Panc1 (cell line): ENCODE measurements around the gene CSNK1G2. TPM values are rescaled to one million over a fixed set of nuclear protein-coding genes. Genes with fewer than 3 reads are reported as not detected.

Experiments used
- ATAC-seq: fragments of 200-7000 bp; cut with Tn5 transposase; 2 replicates; pipeline ENCODE4 v1.9.1; 2020; ENCODE audit warnings: mild to moderate bottlenecking, moderate library complexity
- BruUV-seq: library from RNA; stranded (reverse); fragments of 400-500 nt; replicated peaks from 2 replicates; lab custom pipeline; 2021; lab: Mats Ljungman, UMichigan
- CTCF ChIA-PET: fragments of 300-600 bp; sonication (Branson Sonifier 250); formaldehyde crosslinking; loops from one replicate; lab custom pipeline; 2022; ENCODE audit warnings: antibody characterized with exemption; lab: Charles Lee
- POLR2A ChIA-PET: fragments of 300-600 bp; sonication (Branson Sonifier 250); formaldehyde crosslinking; loops from one replicate; lab custom pipeline; 2022; ENCODE audit warnings: antibody characterized with exemption; lab: Charles Lee
- DNase-seq: peaks from one replicate; pipeline ENCODE4 v3.0.0-alpha.2; 2010; ENCODE audit warnings: low read depth, low spot score
- H3K27ac ChIP-seq: 2 replicates; pipeline ENCODE4 v1.5.1; 2011; ENCODE audit warnings: mild to moderate bottlenecking, low read length, inconsistent platforms
- H3K27me3 ChIP-seq: fragments of 200-500 bp; sonication (Bioruptor generic); 2 replicates; pipeline ENCODE4 v1.6.0; 2014; ENCODE audit warnings: low read length, inconsistent platforms; ENCODE audit not compliant: control insufficient read depth, insufficient read depth
- H3K36me3 ChIP-seq: fragments of 200-500 bp; sonication (Bioruptor generic); 2 replicates; pipeline ENCODE4 v1.5.1; 2014; ENCODE audit warnings: inconsistent platforms, mild to moderate bottlenecking, low read length, moderate library complexity; ENCODE audit not compliant: control insufficient read depth, insufficient read depth
- H3K4me1 ChIP-seq: 2 replicates; pipeline ENCODE4 v1.5.1; 2011; ENCODE audit warnings: inconsistent platforms, mild to moderate bottlenecking, low read length, moderate library complexity; ENCODE audit not compliant: control insufficient read depth, insufficient read depth
- H3K4me3 ChIP-seq, 2 experiments: 2 replicates each; pipeline ENCODE4 v1.5.1; 2011 to 2012; ENCODE audit warnings: low read depth in 2 of 2, low read length in 2 of 2, mild to moderate bottlenecking in 2 of 2, inconsistent platforms in 1 of 2, moderate library complexity in 1 of 2
- H3K9me3 ChIP-seq: fragments of 200-500 bp; sonication (Bioruptor generic); 2 replicates; pipeline ENCODE4 v1.5.1; 2014; ENCODE audit warnings: low read depth, mild to moderate bottlenecking, inconsistent platforms, low read length, moderate library complexity; ENCODE audit not compliant: control insufficient read depth, insufficient read depth
- POLR2AphosphoS5 ChIP-seq: IDR thresholded peaks from 2 replicates; pipeline ENCODE4 v1.6.1; 2012; ENCODE audit warnings: mild to moderate bottlenecking, low read depth, low read length, moderate library complexity
- SIN3A ChIP-seq: IDR thresholded peaks from 2 replicates; pipeline ENCODE4 v1.6.1; 2012; ENCODE audit warnings: low read depth, mild to moderate bottlenecking, low read length, moderate library complexity, borderline replicate concordance; ENCODE audit not compliant: insufficient read depth
- TCF7L2 ChIP-seq: IDR thresholded peaks from 2 replicates; pipeline ENCODE4 v1.6.1; 2011; ENCODE audit warnings: mild to moderate bottlenecking, low read depth, low read length, inconsistent platforms
- in situ Hi-C: cut with HindIII; loops from 2 replicates; pipeline ENCODE4 v1.10.0; 2016; ENCODE audit warnings: low sequenced_read_pairs, low pct_unique_long_range_greater_than_20kb
- intact Hi-C: fragments of 100-400 bp; cut with micrococcal nuclease; formaldehyde crosslinking; loops from one replicate; pipeline ENCODE4 v1.10.0; 2022; ENCODE audit not compliant: unreplicated experiment
- total RNA-seq: library from RNA; stranded (reverse); gene quantifications from one replicate; pipeline ENCODE4 v1.2.1, GENCODE V29; 2021; ENCODE audit not compliant: unreplicated experiment
- TF ChIP-seq, protein P1 (sequence below): fragments of 450-650 bp; IDR thresholded peaks from 2 replicates; pipeline ENCODE4 v1.5.1; 2017; ENCODE audit warnings: mild to moderate bottlenecking
- TF ChIP-seq, protein P2 (sequence below), 2 experiments: IDR thresholded peaks; 2 replicates each; pipeline ENCODE4 v1.6.1; 2011 to 2012; ENCODE audit warnings: low read depth in 2 of 2, control low read depth in 1 of 2, low read length in 1 of 2, mild to moderate bottlenecking in 1 of 2, moderate library complexity in 1 of 2; ENCODE audit not compliant: insufficient read depth in 1 of 2

Gene CSNK1G2
- total RNA-seq, 1 experiment from 2014 or later: 65.8 TPM

- H3K27ac ChIP-seq: 0 out of 2 replicates have a peak overlapping the region, but pooled peaks have one; percentile 23
- TF ChIP-seq TCF7L2: no peak
- no peak for TF ChIP-seq SIN3A
- TF ChIP-seq, protein P1, sequence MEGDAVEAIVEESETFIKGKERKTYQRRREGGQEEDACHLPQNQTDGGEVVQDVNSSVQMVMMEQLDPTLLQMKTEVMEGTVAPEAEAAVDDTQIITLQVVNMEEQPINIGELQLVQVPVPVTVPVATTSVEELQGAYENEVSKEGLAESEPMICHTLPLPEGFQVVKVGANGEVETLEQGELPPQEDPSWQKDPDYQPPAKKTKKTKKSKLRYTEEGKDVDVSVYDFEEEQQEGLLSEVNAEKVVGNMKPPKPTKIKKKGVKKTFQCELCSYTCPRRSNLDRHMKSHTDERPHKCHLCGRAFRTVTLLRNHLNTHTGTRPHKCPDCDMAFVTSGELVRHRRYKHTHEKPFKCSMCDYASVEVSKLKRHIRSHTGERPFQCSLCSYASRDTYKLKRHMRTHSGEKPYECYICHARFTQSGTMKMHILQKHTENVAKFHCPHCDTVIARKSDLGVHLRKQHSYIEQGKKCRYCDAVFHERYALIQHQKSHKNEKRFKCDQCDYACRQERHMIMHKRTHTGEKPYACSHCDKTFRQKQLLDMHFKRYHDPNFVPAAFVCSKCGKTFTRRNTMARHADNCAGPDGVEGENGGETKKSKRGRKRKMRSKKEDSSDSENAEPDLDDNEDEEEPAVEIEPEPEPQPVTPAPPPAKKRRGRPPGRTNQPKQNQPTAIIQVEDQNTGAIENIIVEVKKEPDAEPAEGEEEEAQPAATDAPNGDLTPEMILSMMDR: peak; percentile 87
- TF ChIP-seq, protein P2, sequence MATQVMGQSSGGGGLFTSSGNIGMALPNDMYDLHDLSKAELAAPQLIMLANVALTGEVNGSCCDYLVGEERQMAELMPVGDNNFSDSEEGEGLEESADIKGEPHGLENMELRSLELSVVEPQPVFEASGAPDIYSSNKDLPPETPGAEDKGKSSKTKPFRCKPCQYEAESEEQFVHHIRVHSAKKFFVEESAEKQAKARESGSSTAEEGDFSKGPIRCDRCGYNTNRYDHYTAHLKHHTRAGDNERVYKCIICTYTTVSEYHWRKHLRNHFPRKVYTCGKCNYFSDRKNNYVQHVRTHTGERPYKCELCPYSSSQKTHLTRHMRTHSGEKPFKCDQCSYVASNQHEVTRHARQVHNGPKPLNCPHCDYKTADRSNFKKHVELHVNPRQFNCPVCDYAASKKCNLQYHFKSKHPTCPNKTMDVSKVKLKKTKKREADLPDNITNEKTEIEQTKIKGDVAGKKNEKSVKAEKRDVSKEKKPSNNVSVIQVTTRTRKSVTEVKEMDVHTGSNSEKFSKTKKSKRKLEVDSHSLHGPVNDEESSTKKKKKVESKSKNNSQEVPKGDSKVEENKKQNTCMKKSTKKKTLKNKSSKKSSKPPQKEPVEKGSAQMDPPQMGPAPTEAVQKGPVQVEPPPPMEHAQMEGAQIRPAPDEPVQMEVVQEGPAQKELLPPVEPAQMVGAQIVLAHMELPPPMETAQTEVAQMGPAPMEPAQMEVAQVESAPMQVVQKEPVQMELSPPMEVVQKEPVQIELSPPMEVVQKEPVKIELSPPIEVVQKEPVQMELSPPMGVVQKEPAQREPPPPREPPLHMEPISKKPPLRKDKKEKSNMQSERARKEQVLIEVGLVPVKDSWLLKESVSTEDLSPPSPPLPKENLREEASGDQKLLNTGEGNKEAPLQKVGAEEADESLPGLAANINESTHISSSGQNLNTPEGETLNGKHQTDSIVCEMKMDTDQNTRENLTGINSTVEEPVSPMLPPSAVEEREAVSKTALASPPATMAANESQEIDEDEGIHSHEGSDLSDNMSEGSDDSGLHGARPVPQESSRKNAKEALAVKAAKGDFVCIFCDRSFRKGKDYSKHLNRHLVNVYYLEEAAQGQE (IDR thresholded peaks at IDR 0.05; ENCODE audit: insufficient read depth in 1 of 2, low read depth in 2 of 2, low read length in 1 of 2): no peak
- no peak for TF ChIP-seq POLR2AphosphoS5
- peak overlapping the region; percentile 35 to 55 for H3K4me3 ChIP-seq
- no peaks in the 10 kb centered on the region for H3K36me3 ChIP-seq
- no peaks in the 10 kb centered on the region; the same call in 1 of the 2 replicates for H3K4me1 ChIP-seq
- H3K9me3 ChIP-seq: no peaks in the 10 kb centered on the region; the same call in 1 of the 2 replicates
- intact Hi-C loops: no loop called here
- DNase-seq (no peak), ATAC-seq (peak; percentile 89)
- H3K27me3 ChIP-seq: no peaks in the 10 kb centered on the region
- BruUV-seq: no TSS peak
- CTCF ChIA-PET: interaction anchor here (1.1 kb wide), 1 partner anchor 81 kb away, joined by 12 read pairs; no protein-coding TSS in a partner anchor
- POLR2A ChIA-PET: no interaction called here
- in situ Hi-C loops: no loop called here
Observed at GRCh38 chr19:1929021-1929742, 11.8 kb upstream of the CSNK1G2 start.

GRCh38 chr19:1931445-1931844 lies 9.5 kb upstream of the CSNK1G2 start:
- ATAC-seq (no peak), DNase-seq (no peak)
- TF ChIP-seq SIN3A (no peak), POLR2AphosphoS5 (no peak), TCF7L2 (no peak)
- TF ChIP-seq, protein P2 (IDR thresholded peaks at IDR 0.05; ENCODE audit: insufficient read depth in 1 of 2, low read depth in 2 of 2, low read length in 1 of 2): no peak
- TF ChIP-seq, protein P1: no peak
- CTCF ChIA-PET: no interaction called here
- in situ Hi-C loops (no loop called here), intact Hi-C loops (no loop called here)
- no peaks in the 10 kb centered on the region for H3K36me3 ChIP-seq
- no peaks in the 10 kb centered on the region; the same call in 1 of the 2 replicates for H3K9me3 ChIP-seq
- no peaks in the 10 kb centered on the region for H3K27me3 ChIP-seq
- no peak overlapping the region for H3K4me3 ChIP-seq
- POLR2A ChIA-PET: no interaction called here
- H3K4me1 ChIP-seq: no peaks in the 10 kb centered on the region; the same call in 1 of the 2 replicates
- H3K27ac ChIP-seq: no peak overlapping the region
- no TSS peak for BruUV-seq
